Measurements from ENCODE around the gene CARM1. TPM values are rescaled to one million over a fixed set of nuclear protein-coding genes. Genes with fewer than 3 reads are reported as not detected.

CARM1 gene
- total and polyA plus RNA-seq, 2 experiments from 2014 or later: 43.3 to 118 TPM

- Histone ChIP-seq H4K20me1 (replicated peaks; ENCODE audit: insufficient read depth) (no peaks in the 10 kb centered on the region), H3K27ac (ENCODE audit: low read depth) (no peak overlapping the region), H2AFZ (no peak overlapping the region), H3K4me1 (ENCODE audit: insufficient read depth) (no peaks in the 10 kb centered on the region), H3K36me3 (ENCODE audit: insufficient read depth) (no peaks in the 10 kb centered on the region), H3K4me2 (no peak overlapping the region), H3K27me3 (ENCODE audit: insufficient read depth) (no peaks in the 10 kb centered on the region), H3K9me2 (ENCODE audit: insufficient read depth) (no peaks in the 10 kb centered on the region; the same call in 1 of the 2 replicates), H3K4me3 (no peak overlapping the region), H3K79me2 (replicated peaks; ENCODE audit: insufficient read depth) (no peaks in the 10 kb centered on the region), H3F3A (replicated peaks; ENCODE audit: low read depth) (0 out of 2 replicates have a peak, but pooled peaks cover 3% of the 10 kb centered on the region)
- Mint-ChIP-seq H3K27ac (no peak overlapping the region), H3K27me3 (ENCODE audit: insufficient read depth, low read depth, poor library complexity) (peaks cover 12% of the 10 kb centered on the region), H3K4me1 (peaks cover 8% of the 10 kb centered on the region), H3K9me3 (no peaks in the 10 kb centered on the region; the same call in 2 of the 3 replicates), H3K36me3 (ENCODE audit: low read depth) (no peaks in the 10 kb centered on the region), H3K4me3 (no peak overlapping the region)
- TF ChIP-seq CTCF (conservative IDR thresholded peaks at IDR 0.05; ENCODE audit: low read depth in 2 of 2) (peak; percentile 73 to 77), JUNB (IDR thresholded peaks at IDR 0.05; ENCODE audit: unreplicated experiment) (no peak)
- DNase-seq (ENCODE audit: low spot score) (peak; percentile 83), ATAC-seq (peak; percentile 58)
These were observed 10.2 kb upstream of the CARM1 start for GRCh38 chr19:10861103-10861651.

- no peak overlapping the region for H3K4me3 Mint-ChIP-seq
- no peak for TF ChIP-seq CTCF (conservative IDR thresholded peaks at IDR 0.05; ENCODE audit: low read depth in 2 of 2)
- no peak overlapping the region for H3K4me2 ChIP-seq
- no peaks in the 10 kb centered on the region for H3K36me3 ChIP-seq (ENCODE audit: insufficient read depth)
- no peak overlapping the region for H3K27ac ChIP-seq (ENCODE audit: low read depth)
- no peaks in the 10 kb centered on the region; the same call in 1 of the 2 replicates for H3K9me2 ChIP-seq (ENCODE audit: insufficient read depth)
- no peak overlapping the region for H3K4me3 ChIP-seq
- 0 out of 2 replicates have a peak, but pooled peaks cover 3% of the 10 kb centered on the region for H3F3A ChIP-seq (replicated peaks; ENCODE audit: low read depth)
- H3K4me1 ChIP-seq (ENCODE audit: insufficient read depth): no peaks in the 10 kb centered on the region
- peak overlapping the region; percentile 23; the same call in 1 of the 2 replicates for H2AFZ ChIP-seq
- no peaks in the 10 kb centered on the region for H4K20me1 ChIP-seq (replicated peaks; ENCODE audit: insufficient read depth)
- ATAC-seq (no peak), DNase-seq (ENCODE audit: low spot score) (no peak)
- peaks cover 8% of the 10 kb centered on the region for H3K4me1 Mint-ChIP-seq
- H3K9me3 Mint-ChIP-seq: no peaks in the 10 kb centered on the region; the same call in 2 of the 3 replicates
- H3K27me3 Mint-ChIP-seq (ENCODE audit: insufficient read depth, low read depth, poor library complexity): peaks cover 11% of the 10 kb centered on the region
- no peaks in the 10 kb centered on the region for H3K27me3 ChIP-seq (ENCODE audit: insufficient read depth)
- H3K27ac Mint-ChIP-seq: no peak overlapping the region
- no peaks in the 10 kb centered on the region for H3K36me3 Mint-ChIP-seq (ENCODE audit: low read depth)
- no peaks in the 10 kb centered on the region for H3K79me2 ChIP-seq (replicated peaks; ENCODE audit: insufficient read depth)
These were observed 8.7 kb upstream of the CARM1 start for GRCh38 chr19:10862561-10863106.

- no peaks in the 10 kb centered on the region for H4K20me1 ChIP-seq (replicated peaks; ENCODE audit: insufficient read depth)
- TF ChIP-seq ZNF114 (CRISPR knock-in tag; IDR thresholded peaks at IDR 0.05): no peak
These were observed 8.1 kb upstream of the CARM1 start for GRCh38 chr19:10863107-10863717.

More at GRCh38 chr19:10863107-10863717, 8.1 kb upstream of the CARM1 start:
- Histone ChIP-seq H3K36me3 (ENCODE audit: insufficient read depth) (no peaks in the 10 kb centered on the region), H3K4me1 (ENCODE audit: insufficient read depth) (no peaks in the 10 kb centered on the region), H2AFZ (peak overlapping the region; percentile 23; the same call in 1 of the 2 replicates), H3K79me2 (replicated peaks; ENCODE audit: insufficient read depth) (no peaks in the 10 kb centered on the region), H3K4me2 (no peak overlapping the region), H3K27me3 (ENCODE audit: insufficient read depth) (no peaks in the 10 kb centered on the region), H3K4me3 (no peak overlapping the region), H3K27ac (ENCODE audit: low read depth) (no peak overlapping the region), H3K9me2 (ENCODE audit: insufficient read depth) (no peaks in the 10 kb centered on the region; the same call in 1 of the 2 replicates), H3F3A (replicated peaks; ENCODE audit: low read depth) (0 out of 2 replicates have a peak, but pooled peaks cover 3% of the 10 kb centered on the region)
- H3K9me3 Mint-ChIP-seq: no peaks in the 10 kb centered on the region; the same call in 2 of the 3 replicates
- no peak for ATAC-seq
- H3K36me3 Mint-ChIP-seq (ENCODE audit: low read depth): no peaks in the 10 kb centered on the region
- peaks cover 10% of the 10 kb centered on the region for H3K27me3 Mint-ChIP-seq (ENCODE audit: insufficient read depth, low read depth, poor library complexity)
- H3K4me3 Mint-ChIP-seq: no peak overlapping the region
- peaks cover 8% of the 10 kb centered on the region for H3K4me1 Mint-ChIP-seq
- DNase-seq (ENCODE audit: low spot score): no peak
- no peak overlapping the region for H3K27ac Mint-ChIP-seq
